Muscle layer of colon (tissue), 2 donors: ENCODE data around the gene PHACTR3.
"Not testable (repeated sequence)": the region's sequence is repeated elsewhere in the genome, so short reads cannot be mapped to it uniquely, and the experiment has no call there.

Source experiments
- H3K27ac ChIP-seq: one replicate; pipeline ENCODE4 v1.7.0; 2013; ENCODE audit warnings: low read depth, mild to moderate bottlenecking, low read length, moderate library complexity
- H3K27me3 ChIP-seq, 2 donors: one replicate each; pipeline ENCODE4 v1.7.0; 2013; ENCODE audit warnings: low read length in 2 of 2, mild to moderate bottlenecking in 2 of 2; ENCODE audit not compliant: insufficient read depth in 2 of 2, control insufficient read depth in 1 of 2
- H3K36me3 ChIP-seq: one replicate; pipeline ENCODE4 v1.7.0; 2013; ENCODE audit warnings: mild to moderate bottlenecking, low read length; ENCODE audit not compliant: insufficient read depth
- H3K4me1 ChIP-seq: one replicate; pipeline ENCODE4 v1.7.0; 2013; ENCODE audit warnings: mild to moderate bottlenecking, low read length; ENCODE audit not compliant: insufficient read depth
- H3K4me3 ChIP-seq, 2 donors: one replicate each; pipeline ENCODE4 v1.7.0; 2013; ENCODE audit warnings: low read length in 2 of 2, low read depth in 1 of 2, mild to moderate bottlenecking in 1 of 2, moderate library complexity in 1 of 2
- H3K9ac ChIP-seq: one replicate; pipeline ENCODE4 v1.7.0; 2013; ENCODE audit warnings: low read length
- H3K9me3 ChIP-seq: one replicate; pipeline ENCODE4 v1.7.0; 2013; ENCODE audit warnings: mild to moderate bottlenecking, low read length
- donor health status: abdominal sarcoma.
- donor health status: Adenocarcinoma of cecum.

Gene PHACTR3

DNA sequence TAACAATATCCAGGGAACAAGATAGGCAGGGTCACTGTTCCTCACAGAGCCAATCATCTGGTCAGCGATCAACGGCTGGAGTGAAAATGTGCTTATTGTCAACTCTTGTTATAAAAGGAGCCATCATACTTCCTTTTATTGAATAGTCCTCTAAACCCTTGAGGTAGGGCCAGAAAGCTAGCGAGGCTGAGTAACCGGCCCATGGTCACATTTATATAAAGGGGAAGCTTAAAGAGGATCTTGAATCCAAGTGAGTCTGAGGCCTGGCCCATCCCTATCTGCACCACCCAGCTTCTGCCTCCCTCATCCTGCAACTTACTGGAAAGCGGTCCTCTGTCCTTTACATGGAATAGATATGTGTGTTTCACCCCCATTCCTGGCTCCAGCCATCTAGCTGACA, 9.5 kb downstream of the PHACTR3 start:
- Histone ChIP-seq H3K27me3 (peaks cover 2 to 3% of the 10 kb centered on the region in 2 donors), H3K36me3 (no peaks in the 10 kb centered on the region), H3K4me3 (no peak overlapping the region), H3K4me1 (no peaks in the 10 kb centered on the region), H3K27ac (no peak overlapping the region), H3K9ac (no peak overlapping the region), H3K9me3 (no peaks in the 10 kb centered on the region)

DNA sequence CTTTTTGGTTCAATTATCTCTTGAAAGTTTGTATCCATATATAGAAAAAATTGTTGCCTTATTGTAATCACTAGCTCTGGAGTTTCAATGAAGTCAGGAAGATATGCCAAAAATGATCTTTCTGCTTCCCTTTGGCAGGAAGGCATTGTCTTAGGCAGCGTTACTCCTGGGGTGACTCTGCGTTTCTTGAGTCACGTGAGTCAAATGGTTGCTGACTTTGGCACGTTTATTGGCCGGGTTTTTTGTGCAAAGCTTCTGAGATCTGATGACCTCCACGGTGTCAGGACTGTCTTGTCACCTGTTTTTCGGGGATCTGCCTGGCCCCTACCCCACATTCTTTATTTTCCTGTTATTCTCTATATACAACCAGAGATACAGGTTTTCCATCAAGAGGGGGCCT, 10.4 kb downstream of the PHACTR3 start:
- H3K4me1 ChIP-seq: no peaks in the 10 kb centered on the region
- no peaks in the 10 kb centered on the region for H3K27me3 ChIP-seq
- H3K36me3 ChIP-seq: no peaks in the 10 kb centered on the region
- no peak overlapping the region for H3K9ac ChIP-seq
- H3K27ac ChIP-seq: no peak overlapping the region
- H3K9me3 ChIP-seq: no peaks in the 10 kb centered on the region
- H3K4me3 ChIP-seq: no peak overlapping the region

DNA sequence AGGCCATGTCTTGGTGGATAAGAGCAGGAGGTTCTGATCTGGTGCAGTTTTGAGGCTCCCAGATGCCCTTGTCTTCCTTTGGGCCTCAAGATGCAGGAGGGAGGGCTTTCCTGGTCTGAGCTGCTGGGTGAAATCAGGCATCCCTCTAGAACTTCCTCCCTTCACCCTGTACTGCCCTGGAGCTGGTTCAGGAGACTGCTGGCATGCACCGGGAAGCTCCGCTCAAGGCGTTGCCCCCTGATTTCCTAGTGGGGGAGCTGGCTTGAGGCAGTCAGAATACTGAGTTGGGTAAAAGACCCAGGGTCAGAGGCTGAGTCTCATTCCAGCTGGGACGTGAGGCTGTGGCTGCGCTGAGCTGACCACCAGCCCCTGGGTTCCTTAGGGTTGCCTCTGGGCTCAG, 12.0 kb downstream of the PHACTR3 start:
- no peaks in the 10 kb centered on the region for H3K27me3 ChIP-seq
- H3K9me3 ChIP-seq: no peaks in the 10 kb centered on the region
- no peaks in the 10 kb centered on the region for H3K36me3 ChIP-seq
- H3K27ac ChIP-seq: no peak overlapping the region
- H3K4me3 ChIP-seq: no peak overlapping the region
- H3K4me1 ChIP-seq: no peaks in the 10 kb centered on the region
- H3K9ac ChIP-seq: no peak overlapping the region

DNA sequence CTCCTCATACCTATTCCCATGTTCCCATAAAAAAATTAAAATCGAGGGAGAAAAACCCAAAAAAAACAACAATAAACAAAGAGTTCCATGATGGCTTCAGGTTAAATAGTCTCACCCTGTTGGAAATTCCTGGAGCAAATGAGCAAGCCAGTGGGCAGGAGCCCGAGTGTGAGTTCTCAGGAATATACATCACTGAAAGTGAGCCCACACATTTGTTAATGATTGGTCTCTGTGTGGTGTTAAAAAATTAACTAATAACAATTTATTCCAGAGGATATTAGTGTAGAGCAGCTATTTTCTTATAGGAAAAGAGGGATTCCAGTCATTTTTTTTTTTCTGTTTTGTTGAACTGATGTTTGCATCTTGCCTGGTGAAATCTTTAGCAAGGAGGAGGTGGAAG, 12.9 kb downstream of the PHACTR3 start:
- no peaks in the 10 kb centered on the region for H3K4me1 ChIP-seq
- H3K27ac ChIP-seq: no peak overlapping the region
- H3K36me3 ChIP-seq: no peaks in the 10 kb centered on the region
- H3K27me3 ChIP-seq: no peaks in the 10 kb centered on the region
- no peaks in the 10 kb centered on the region for H3K9me3 ChIP-seq
- no peak overlapping the region for H3K9ac ChIP-seq
- H3K4me3 ChIP-seq: no peak overlapping the region

DNA sequence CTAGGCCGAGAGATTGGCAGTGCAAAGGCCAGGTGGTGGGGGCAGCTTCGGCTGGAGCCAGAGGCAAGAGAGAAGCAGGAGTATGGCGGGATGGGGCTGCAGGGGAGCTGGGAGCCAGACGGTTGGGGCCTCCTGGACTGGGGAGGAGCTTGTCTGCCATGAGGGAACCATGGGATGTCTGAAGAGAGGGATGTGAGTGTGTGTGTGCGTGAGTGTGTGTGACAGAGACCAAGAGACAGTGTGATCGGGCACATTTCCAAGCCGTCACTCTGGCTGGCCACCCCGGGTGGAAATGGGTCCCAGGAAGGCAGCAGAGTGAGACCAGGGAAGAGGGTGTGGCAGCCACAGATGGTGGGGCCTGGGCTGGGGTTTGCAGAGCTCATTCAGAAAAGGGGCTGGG, 13.8 kb downstream of the PHACTR3 start:
- H3K9ac ChIP-seq: no peak overlapping the region
- H3K9me3 ChIP-seq: no peaks in the 10 kb centered on the region
- H3K36me3 ChIP-seq: no peaks in the 10 kb centered on the region
- no peak overlapping the region for H3K27ac ChIP-seq
- no peaks in the 10 kb centered on the region for H3K4me1 ChIP-seq
- H3K27me3 ChIP-seq: no peaks in the 10 kb centered on the region
- no peak overlapping the region for H3K4me3 ChIP-seq

DNA sequence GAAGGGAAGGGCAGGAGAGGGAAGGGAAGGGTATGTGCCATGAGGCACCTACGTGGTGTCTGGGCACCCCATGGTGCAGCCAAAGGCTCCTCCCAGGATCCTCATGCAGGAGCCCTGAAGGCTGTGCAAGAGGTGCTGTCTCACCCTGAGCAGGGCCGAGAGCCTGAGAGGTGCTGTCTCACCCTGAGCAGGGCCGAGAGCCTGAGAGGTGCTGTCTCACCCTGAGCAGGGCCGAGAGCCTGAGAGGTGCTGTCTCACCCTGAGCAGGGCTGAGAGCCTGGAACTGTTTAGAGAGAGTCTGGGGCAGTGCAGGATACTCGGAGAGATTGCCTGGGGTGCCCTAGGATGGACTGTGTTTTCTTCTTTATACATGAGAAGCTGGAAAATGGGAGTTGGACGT, 14.2 kb downstream of the PHACTR3 start:
- not testable (repeated sequence) for H3K36me3 ChIP-seq, H3K27me3 ChIP-seq, H3K9ac ChIP-seq, H3K4me1 ChIP-seq, H3K4me3 ChIP-seq, H3K27ac ChIP-seq, H3K9me3 ChIP-seq

DNA sequence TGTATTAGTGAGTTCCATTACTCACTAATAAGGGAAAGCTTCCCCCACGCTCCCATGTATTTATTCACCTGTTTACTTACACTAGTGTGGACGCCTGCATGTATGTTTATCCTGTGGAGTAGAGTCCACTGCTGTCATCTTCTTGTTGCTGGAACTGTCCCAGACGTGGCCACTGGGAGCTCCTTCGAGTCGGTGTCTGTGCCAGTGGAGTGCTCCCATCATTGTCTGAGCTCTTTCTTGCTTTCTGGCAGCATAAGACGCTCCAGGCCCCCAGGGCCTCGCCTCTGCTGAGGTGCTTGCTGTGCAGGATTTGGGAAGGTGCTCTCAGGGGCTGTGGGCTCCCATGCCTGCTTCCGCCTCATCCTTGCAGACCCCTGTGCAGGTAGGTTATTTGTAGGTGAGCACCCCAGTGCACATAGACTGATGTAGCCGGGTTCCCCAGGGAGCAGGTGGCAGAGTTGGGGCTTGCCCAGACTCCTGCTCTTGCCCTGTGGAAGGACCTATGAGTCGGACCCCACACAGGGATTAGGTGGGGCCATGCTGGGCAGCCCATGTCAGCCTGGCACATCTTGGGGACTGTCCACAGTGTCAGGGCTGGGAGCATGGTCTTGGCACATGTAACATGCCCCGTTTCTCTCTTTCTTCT, 16.6 kb downstream of the PHACTR3 start:
- no peak overlapping the region for H3K4me3 ChIP-seq
- no peak overlapping the region for H3K27ac ChIP-seq
- H3K9me3 ChIP-seq: no peaks in the 10 kb centered on the region
- no peaks in the 10 kb centered on the region for H3K4me1 ChIP-seq
- H3K36me3 ChIP-seq: no peaks in the 10 kb centered on the region
- H3K27me3 ChIP-seq: no peaks in the 10 kb centered on the region
- H3K9ac ChIP-seq: no peak overlapping the region

DNA sequence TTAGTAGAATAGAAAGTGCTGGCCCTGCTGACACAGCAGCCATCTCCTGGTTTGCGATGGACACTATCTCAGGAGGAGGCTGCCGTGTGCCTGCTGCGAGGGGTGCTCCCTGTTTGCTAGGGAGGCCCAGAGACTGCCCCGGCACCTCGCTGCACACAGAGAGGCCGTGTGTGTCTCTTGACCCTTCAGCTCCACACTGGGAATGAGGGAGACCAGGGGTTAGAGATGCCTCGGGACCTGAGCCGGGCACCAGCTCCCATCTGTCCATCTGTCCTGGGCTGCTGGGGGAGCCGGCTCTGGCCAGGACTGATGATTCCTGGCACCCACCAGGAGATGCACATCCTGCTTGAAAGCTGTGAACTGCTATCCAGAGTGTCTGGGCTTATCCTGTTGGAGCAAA, 18.2 kb downstream of the PHACTR3 start:
- Histone ChIP-seq H3K9me3 (no peaks in the 10 kb centered on the region), H3K27ac (no peak overlapping the region), H3K36me3 (no peaks in the 10 kb centered on the region), H3K27me3 (no peaks in the 10 kb centered on the region), H3K9ac (no peak overlapping the region), H3K4me1 (no peaks in the 10 kb centered on the region), H3K4me3 (no peak overlapping the region)

DNA sequence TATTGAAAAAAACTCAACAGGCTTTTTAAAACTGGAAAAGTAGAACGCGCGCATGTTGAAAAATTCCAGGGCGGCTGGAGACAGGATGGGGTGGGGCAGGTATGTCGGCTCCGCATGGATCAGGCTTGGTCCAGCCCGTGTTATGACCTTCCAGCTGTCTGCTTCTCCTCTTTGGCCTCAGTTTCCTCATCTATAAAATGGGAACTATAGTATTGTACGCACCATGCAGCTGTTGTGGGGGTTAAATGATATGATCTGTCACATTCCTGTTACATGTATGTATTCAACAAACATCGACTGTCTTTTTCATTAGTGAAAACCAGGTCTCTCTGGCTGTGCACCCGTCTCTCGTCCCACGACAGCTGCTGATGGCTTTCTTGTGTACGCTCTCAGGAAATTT, 18.8 kb downstream of the PHACTR3 start:
- H3K9me3 ChIP-seq: no peaks in the 10 kb centered on the region
- H3K27me3 ChIP-seq: no peaks in the 10 kb centered on the region
- no peaks in the 10 kb centered on the region for H3K36me3 ChIP-seq
- no peaks in the 10 kb centered on the region for H3K4me1 ChIP-seq
- no peak overlapping the region for H3K27ac ChIP-seq
- H3K9ac ChIP-seq: no peak overlapping the region
- H3K4me3 ChIP-seq: no peak overlapping the region

DNA sequence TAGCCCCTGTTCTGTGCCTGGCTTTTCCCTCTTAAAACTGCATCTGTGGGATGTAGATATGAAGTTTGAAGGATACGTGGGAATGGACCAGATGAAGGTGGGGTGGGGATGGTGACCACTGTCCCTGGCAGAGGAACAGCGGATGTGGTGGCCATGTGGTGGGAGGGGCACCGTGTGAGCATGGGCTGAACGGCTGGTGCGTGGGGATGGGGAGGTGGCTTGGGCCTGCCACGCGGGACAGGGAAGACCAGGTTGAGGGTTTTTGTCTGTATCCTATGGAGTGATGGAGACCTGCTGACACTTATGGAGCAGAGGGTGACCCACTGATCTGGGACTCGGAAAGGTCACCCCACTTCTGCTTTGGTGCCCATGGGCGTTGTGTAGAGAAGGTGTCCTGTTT, 19.2 kb downstream of the PHACTR3 start:
- Histone ChIP-seq H3K4me1 (no peaks in the 10 kb centered on the region), H3K36me3 (no peaks in the 10 kb centered on the region), H3K4me3 (no peak overlapping the region), H3K27me3 (no peaks in the 10 kb centered on the region), H3K27ac (no peak overlapping the region), H3K9me3 (no peaks in the 10 kb centered on the region), H3K9ac (no peak overlapping the region)

DNA sequence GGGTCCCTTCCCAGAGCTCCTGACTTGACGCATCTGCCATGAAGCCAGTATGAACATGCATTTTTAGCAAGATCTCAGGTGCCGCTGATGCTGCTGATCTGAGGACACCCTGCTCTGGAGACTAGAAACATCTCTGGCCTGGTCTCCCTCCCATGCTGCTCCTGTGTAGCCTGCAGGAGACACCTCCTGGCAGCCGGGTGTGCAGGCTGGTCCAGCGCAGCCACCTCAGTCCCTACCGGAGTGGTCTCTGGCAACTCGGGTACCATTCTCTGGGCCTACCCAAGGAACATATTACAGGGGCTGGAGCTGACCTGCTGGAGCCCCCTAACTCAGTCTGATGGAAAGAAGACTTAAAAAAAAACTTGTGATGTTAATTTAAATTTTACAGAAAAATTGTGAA, 20.1 kb downstream of the PHACTR3 start:
- no peaks in the 10 kb centered on the region for H3K36me3 ChIP-seq
- H3K4me3 ChIP-seq: no peak overlapping the region
- no peaks in the 10 kb centered on the region for H3K9me3 ChIP-seq
- no peak overlapping the region for H3K27ac ChIP-seq
- no peak overlapping the region for H3K9ac ChIP-seq
- H3K27me3 ChIP-seq: no peaks in the 10 kb centered on the region
- no peaks in the 10 kb centered on the region for H3K4me1 ChIP-seq

DNA sequence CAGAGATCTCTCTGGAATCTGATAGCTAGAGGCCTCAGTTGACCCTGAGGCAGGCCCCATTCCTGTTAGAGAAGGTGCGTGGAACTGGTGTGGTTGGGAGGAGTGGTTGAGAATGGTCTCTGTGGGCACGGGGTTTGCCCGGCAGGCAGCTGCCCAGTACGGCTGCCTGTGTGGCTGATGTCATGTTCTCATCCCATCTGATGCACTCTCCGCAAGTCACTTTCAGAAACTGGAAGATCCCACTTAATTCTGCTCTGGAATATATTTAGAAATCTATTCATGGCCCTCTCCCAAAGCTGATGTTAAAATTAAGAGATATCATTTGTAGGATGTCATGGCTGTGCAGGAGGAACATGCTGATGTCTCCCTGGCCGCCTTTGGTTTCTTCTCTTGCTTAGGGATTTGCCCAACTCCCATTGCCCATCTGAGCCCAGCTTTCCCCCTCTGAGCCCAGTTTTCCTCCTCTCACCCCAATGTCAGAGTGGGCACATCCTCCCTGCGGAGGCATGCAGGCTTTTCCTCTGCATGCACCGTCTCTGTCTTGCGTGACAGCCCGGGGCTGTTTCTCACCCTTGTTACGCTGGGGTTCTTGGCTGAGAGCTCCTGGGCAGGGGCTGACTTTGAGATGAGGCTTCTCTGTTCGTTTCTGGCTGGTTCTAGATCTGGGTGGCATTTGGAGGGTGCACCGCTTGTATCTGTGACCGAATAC, 21.0 kb downstream of the PHACTR3 start:
- Histone ChIP-seq H3K9me3 (no peaks in the 10 kb centered on the region), H3K27me3 (no peaks in the 10 kb centered on the region), H3K27ac (no peak overlapping the region), H3K4me3 (no peak overlapping the region), H3K4me1 (no peaks in the 10 kb centered on the region), H3K9ac (no peak overlapping the region), H3K36me3 (no peaks in the 10 kb centered on the region)
